ENCODE results near the gene HOGA1.

HOGA1 gene

GRCh38 chr10:97580421-97581367 lies 3.5 kb upstream of the HOGA1 start:
- no peak for DNase-seq

- DNase-seq: no peak
Measured at GRCh38 chr10:97582169-97582568, 2.0 kb upstream of the HOGA1 start.

GRCh38 chr10:97583476-97583875 lies 713 bp upstream of the HOGA1 start:
- DNase-seq: no peak

GRCh38 chr10:97584798-97585438 lies 729 bp downstream of the HOGA1 start:
- no peak for DNase-seq

- no peak for DNase-seq
Measured at GRCh38 chr10:97585439-97585811, 1.2 kb downstream of the HOGA1 start.

GRCh38 chr10:97587183-97587582 lies 3.0 kb downstream of the HOGA1 start:
- DNase-seq: no peak

GRCh38 chr10:97589479-97589878 lies 5.3 kb downstream of the HOGA1 start, which contains the start of gene C10orf62:
Gene C10orf62 (plus strand): TSS chr10:97589721. CDS start chr10:97589898, 177 bp downstream.
- no peak for DNase-seq

GRCh38 chr10:97590082-97590747 lies 6.0 kb downstream of the HOGA1 start:
- DNase-seq: no peak

- DNase-seq: no peak
Measured at GRCh38 chr10:97590748-97591495, 6.7 kb downstream of the HOGA1 start.

- DNase-seq: no peak
Measured at GRCh38 chr10:97593421-97593820, 9.2 kb downstream of the HOGA1 start.

- no peak for DNase-seq
Measured at GRCh38 chr10:97596101-97597082, 12.2 kb downstream of the HOGA1 start.

GRCh38 chr10:97597778-97598177 lies 13.6 kb downstream of the HOGA1 start:
- DNase-seq: no peak

- no peak for DNase-seq
Measured at GRCh38 chr10:97598407-97599271, 14.4 kb downstream of the HOGA1 start.

GRCh38 chr10:97599272-97599619 lies 15.1 kb downstream of the HOGA1 start:
- DNase-seq: no peak

GRCh38 chr10:97600616-97601015 lies 16.4 kb downstream of the HOGA1 start:
- no peak for DNase-seq

- no peak for DNase-seq
Measured at GRCh38 chr10:97601268-97602215, 17.4 kb downstream of the HOGA1 start.

- no peak for DNase-seq
Measured at GRCh38 chr10:97607095-97607636, 23.0 kb downstream of the HOGA1 start.

GRCh38 chr10:97608991-97609561 lies 24.9 kb downstream of the HOGA1 start:
- no peak for DNase-seq

- DNase-seq: no peak
Measured at GRCh38 chr10:97611473-97611872, 27.3 kb downstream of the HOGA1 start.

Measured in NCI-H1694 treated with DMSO at 0.1 percent for 48 hours (cell line).